ENCODE results near the gene CNTNAP5. TPM values are rescaled to one million over a fixed set of nuclear protein-coding genes. Genes with fewer than 3 reads are reported as not detected.

The CNTNAP5 gene
- total and polyA plus RNA-seq, 8 donors, result 0.03 to 0.29 (median 0.10) TPM; not detected in 4

DNA sequence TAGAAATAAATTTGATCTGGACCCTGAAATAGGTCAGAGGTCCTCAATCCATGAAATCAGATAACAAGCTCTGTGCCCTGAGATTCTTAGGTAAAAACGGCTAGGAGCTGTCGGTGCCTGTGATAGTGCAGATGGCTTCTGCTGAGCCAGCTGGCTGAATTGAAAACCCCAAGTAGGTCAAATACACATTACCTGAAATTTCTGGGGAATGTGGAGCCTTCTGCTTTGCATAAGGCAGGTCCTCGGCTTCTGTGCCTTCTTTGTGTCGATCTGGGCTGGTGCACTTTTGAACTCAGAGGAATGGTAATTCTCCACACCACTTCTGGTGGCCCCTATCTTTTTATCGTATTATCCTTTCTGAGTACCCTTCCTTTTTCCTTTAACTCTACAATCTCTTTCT is 66.6 kb downstream of the CNTNAP5 start:
- no peak for DNase-seq
- Histone ChIP-seq H3K27ac (no peak overlapping the region), H3K36me3 (no peaks in the 10 kb centered on the region), H3K27me3 (no peaks in the 10 kb centered on the region), H3K4me3 (no peak overlapping the region), H3K4me1 (no peaks in the 10 kb centered on the region), H3K9me3 (peaks cover 0 to 10% of the 10 kb centered on the region in 2 donors)
- ATAC-seq, result no peak
- intact Hi-C loops (cut with DNase I), result no loop called here
- TF ChIP-seq, protein P1, sequence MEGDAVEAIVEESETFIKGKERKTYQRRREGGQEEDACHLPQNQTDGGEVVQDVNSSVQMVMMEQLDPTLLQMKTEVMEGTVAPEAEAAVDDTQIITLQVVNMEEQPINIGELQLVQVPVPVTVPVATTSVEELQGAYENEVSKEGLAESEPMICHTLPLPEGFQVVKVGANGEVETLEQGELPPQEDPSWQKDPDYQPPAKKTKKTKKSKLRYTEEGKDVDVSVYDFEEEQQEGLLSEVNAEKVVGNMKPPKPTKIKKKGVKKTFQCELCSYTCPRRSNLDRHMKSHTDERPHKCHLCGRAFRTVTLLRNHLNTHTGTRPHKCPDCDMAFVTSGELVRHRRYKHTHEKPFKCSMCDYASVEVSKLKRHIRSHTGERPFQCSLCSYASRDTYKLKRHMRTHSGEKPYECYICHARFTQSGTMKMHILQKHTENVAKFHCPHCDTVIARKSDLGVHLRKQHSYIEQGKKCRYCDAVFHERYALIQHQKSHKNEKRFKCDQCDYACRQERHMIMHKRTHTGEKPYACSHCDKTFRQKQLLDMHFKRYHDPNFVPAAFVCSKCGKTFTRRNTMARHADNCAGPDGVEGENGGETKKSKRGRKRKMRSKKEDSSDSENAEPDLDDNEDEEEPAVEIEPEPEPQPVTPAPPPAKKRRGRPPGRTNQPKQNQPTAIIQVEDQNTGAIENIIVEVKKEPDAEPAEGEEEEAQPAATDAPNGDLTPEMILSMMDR (IDR thresholded peaks at IDR 0.05), result no peak

DNA sequence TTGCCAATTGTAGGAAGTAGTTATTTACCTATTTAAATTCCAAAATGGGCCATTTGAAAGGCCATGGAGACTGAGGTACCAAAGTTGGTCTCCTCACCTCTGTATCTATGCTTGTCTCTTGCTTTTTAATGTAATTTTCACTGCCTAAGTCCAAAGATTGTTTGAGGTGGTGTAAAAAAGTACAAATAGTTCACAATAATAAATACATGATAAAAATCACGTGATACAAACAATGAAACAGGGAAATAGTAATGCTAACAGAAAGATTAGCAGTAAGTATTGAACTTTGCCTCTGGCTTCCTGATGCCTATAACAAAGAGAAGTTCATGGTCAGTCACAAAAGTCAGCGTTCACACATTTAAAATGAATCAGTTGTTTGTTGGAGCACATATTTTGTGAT is 67.6 kb downstream of the CNTNAP5 start:
- no peak for DNase-seq
- H3K9me3 ChIP-seq, result peaks cover 0 to under 1% of the 10 kb centered on the region in 2 donors
- H3K36me3 ChIP-seq, result no peaks in the 10 kb centered on the region
- TF ChIP-seq, protein P1 (IDR thresholded peaks at IDR 0.05), result no peak
- no peak for ATAC-seq
- no peak overlapping the region for H3K4me3 ChIP-seq
- no peaks in the 10 kb centered on the region for H3K4me1 ChIP-seq
- no peak overlapping the region for H3K27ac ChIP-seq
- intact Hi-C loops (cut with DNase I), result no loop called here
- H3K27me3 ChIP-seq, result no peaks in the 10 kb centered on the region

DNA sequence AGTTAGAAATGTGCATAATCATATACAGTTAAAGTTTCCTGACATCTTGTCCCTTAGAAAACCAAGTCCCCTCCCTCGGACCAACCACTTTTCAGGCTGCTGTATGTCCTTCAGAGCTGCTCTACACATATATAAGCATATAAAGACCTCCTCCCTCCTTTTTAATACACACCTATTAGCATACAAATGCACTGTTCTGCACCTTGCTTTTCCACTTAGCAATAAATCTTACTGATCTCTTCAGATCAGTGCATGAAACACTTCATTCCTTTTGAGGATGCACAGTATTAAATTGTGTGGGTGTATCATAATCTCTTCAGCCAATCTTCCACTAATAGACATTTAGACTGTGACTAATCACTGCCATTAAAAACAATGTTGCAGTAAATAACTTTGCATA is 79.8 kb downstream of the CNTNAP5 start:
- H3K36me3 ChIP-seq, result no peaks in the 10 kb centered on the region
- TF ChIP-seq, protein P1 (IDR thresholded peaks at IDR 0.05), result no peak
- H3K27me3 ChIP-seq, result no peaks in the 10 kb centered on the region
- no peak overlapping the region for H3K27ac ChIP-seq
- intact Hi-C loops (cut with DNase I), result no loop called here
- no peaks in the 10 kb centered on the region for H3K9me3 ChIP-seq
- H3K4me3 ChIP-seq, result no peak overlapping the region
- DNase-seq (no peak), ATAC-seq (no peak)
- H3K4me1 ChIP-seq, result no peaks in the 10 kb centered on the region

DNA sequence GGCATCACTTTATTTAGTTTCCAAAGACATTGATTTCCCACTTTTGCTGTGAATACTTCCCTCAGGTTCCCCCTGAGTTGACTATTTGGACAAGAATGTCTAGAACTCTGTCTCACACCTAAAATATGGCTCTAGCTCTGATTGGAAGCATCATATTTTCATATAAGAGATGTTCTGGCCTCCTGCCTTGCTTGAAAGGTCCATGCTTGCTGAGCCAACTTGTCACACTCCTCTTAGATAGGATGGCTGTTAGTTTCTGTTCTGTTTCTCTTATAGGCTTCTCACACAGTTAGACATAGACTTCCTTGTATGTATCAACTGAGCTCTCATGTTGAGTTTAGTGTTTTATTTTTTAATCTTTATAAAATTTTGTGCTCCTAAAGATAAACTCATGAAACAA is 87.1 kb downstream of the CNTNAP5 start:
- no peaks in the 10 kb centered on the region for H3K36me3 ChIP-seq
- no peaks in the 10 kb centered on the region for H3K4me1 ChIP-seq
- no peaks in the 10 kb centered on the region for H3K27me3 ChIP-seq
- H3K4me3 ChIP-seq, result no peak overlapping the region
- no peak overlapping the region for H3K27ac ChIP-seq
- ATAC-seq (no peak), DNase-seq (no peak)
- TF ChIP-seq, protein P1 (IDR thresholded peaks at IDR 0.05), result no peak
- intact Hi-C loops (cut with DNase I), result no loop called here
- H3K9me3 ChIP-seq, result no peaks in the 10 kb centered on the region

DNA sequence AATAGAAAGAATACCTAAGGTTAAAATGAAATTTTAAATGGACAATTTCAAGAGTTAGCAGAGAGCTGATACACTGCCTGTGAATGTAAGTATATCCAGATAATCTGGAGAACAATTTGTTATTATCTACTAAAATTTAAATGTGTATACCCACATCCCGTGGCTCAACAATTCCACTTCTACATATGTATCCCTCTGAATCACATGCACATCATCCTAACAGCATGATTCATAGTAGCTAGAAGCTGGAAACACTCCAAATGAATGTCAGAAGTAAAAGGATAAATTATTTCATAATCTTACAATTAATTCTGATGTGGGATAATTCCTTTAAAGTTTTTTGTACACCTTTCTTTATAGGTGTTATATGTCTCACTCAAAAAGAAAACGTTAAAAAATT is 87.9 kb downstream of the CNTNAP5 start:
- H3K36me3 ChIP-seq, result no peaks in the 10 kb centered on the region
- no peak overlapping the region for H3K27ac ChIP-seq
- TF ChIP-seq, protein P1 (IDR thresholded peaks at IDR 0.05), result no peak
- H3K27me3 ChIP-seq, result no peaks in the 10 kb centered on the region
- no peak for DNase-seq
- no peaks in the 10 kb centered on the region for H3K4me1 ChIP-seq
- no peak overlapping the region for H3K4me3 ChIP-seq
- intact Hi-C loops (cut with DNase I), result no loop called here
- H3K9me3 ChIP-seq, result no peaks in the 10 kb centered on the region
- no peak for ATAC-seq

Data from left lung (tissue), 10 donors.